ENCODE results near the gene GZMB.

DNA sequence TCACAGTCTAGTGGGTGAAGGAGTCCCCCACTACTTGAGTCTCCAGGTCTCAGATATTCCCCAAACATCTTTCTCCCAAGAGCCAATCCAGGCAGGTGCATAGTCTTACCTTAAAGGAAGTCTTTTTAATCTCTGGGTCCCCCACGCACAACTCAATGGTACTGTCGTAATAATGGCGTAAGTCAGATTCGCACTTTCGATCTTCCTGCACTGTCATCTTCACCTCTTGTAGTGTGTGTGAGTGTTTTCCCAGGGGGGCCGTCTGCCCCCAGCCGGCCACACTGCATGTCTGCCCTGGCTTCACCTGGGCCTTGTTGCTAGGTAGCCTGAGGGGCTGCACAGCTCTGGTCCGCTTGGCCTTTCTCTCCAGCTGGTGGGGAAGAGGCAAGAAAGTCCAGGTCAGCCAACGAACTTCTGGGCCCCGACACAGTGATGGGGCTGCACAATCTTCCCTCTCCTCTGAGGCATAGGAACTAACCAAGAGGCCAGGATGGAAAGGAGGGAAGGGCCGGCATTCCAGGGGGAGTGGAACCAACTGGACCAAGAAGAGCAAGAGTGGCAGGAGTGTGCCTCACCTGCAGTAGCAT lies 2.1 kb downstream of the GZMB start:
- TF ChIP-seq EZH2 (IDR thresholded peaks at IDR 0.05) (no peak), POLR2AphosphoS5 (IDR thresholded peaks at IDR 0.05; ENCODE audit: borderline replicate concordance, low read depth, low read length) (no peak)

All from SK-N-MC (cell line).